Renal cortex interstitium (tissue), 11 donors: ENCODE data around the gene VTI1A. TPM values are rescaled to one million over a fixed set of nuclear protein-coding genes. Genes with fewer than 3 reads are reported as not detected.

Experiments
- DNase-seq, 11 donors: peaks; one replicate each; pipeline ENCODE4 v3.0.0-alpha.2; 2013; ENCODE audit warnings: low read depth in 9 of 11, low spot score in 4 of 11; ENCODE audit errors: extremely low read depth in 1 of 11
- polyA plus RNA-seq, 3 donors: library from polyadenylated mRNA; unstranded; fragments of 120-200 nt; gene quantifications; one replicate each; pipeline ENCODE4 v1.2.1, GENCODE V29; 2013; ENCODE audit not compliant: insufficient read length in 3 of 3

VTI1A gene
- polyA plus RNA-seq, 3 donors: 19.5 to 22.2 (median 20.8) TPM

GRCh38 chr10:112601214-112602090 is 154.4 kb downstream of the VTI1A start:
- no peak for DNase-seq

GRCh38 chr10:112603062-112603461 is 156.0 kb downstream of the VTI1A start:
- no peak for DNase-seq

- DNase-seq: no peak
Measured at GRCh38 chr10:112605063-112605462, 158.0 kb downstream of the VTI1A start.

- no peak for DNase-seq
Measured at GRCh38 chr10:112607506-112607905, 160.5 kb downstream of the VTI1A start.

- no peak for DNase-seq
Measured at GRCh38 chr10:112613620-112614019, 166.6 kb downstream of the VTI1A start.

GRCh38 chr10:112614072-112614471 is 167.1 kb downstream of the VTI1A start:
- no peak for DNase-seq

- DNase-seq: no peak
Measured at GRCh38 chr10:112614586-112614985, 167.6 kb downstream of the VTI1A start.

- no peak for DNase-seq
Measured at GRCh38 chr10:112615269-112615668, 168.3 kb downstream of the VTI1A start.

- DNase-seq: no peak
Measured at GRCh38 chr10:112616647-112617046, 169.6 kb downstream of the VTI1A start.

GRCh38 chr10:112618814-112619213 is 171.8 kb downstream of the VTI1A start:
- DNase-seq: no peak

- DNase-seq: peak in 1 of 11 donors; percentile 3
Measured at GRCh38 chr10:112619556-112619955, 172.5 kb downstream of the VTI1A start.

GRCh38 chr10:112622786-112623185 is 175.8 kb downstream of the VTI1A start:
- DNase-seq: peak in 3 of 11 donors; percentile 2 to 13 (median 5)

GRCh38 chr10:112624546-112625048 is 177.6 kb downstream of the VTI1A start:
- no peak for DNase-seq

- DNase-seq: no peak
Measured at GRCh38 chr10:112628951-112629609, 182.1 kb downstream of the VTI1A start.

- DNase-seq: no peak
Measured at GRCh38 chr10:112631501-112632400, 184.7 kb downstream of the VTI1A start.

- DNase-seq: no peak
Measured at GRCh38 chr10:112634096-112634830, 187.2 kb downstream of the VTI1A start.

- no peak for DNase-seq
Measured at GRCh38 chr10:112637901-112638300, 190.9 kb downstream of the VTI1A start.

- no peak for DNase-seq
Measured at GRCh38 chr10:112639298-112639697, 192.3 kb downstream of the VTI1A start.

GRCh38 chr10:112640638-112641037 is 193.6 kb downstream of the VTI1A start:
- DNase-seq: no peak
